Measurements from ENCODE around the gene BIRC6. TPM values are rescaled to one million over a fixed set of nuclear protein-coding genes. Genes with fewer than 3 reads are reported as not detected.

BIRC6 gene
- total RNA-seq, 1 experiment from 2014 or later = 79.0 TPM

GRCh38 chr2:32377928-32378327 lies 21.1 kb downstream of the BIRC6 start:
- Histone ChIP-seq H3K4me3 (no peak overlapping the region), H3K27me3 (ENCODE audit: insufficient read depth, low read depth) (no peaks in the 10 kb centered on the region), H3K4me1 (replicated peaks; ENCODE audit: insufficient read depth) (peaks cover 9% of the 10 kb centered on the region; the same call in 1 of the 2 replicates), H4K20me1 (ENCODE audit: insufficient read depth) (peaks cover 77% of the 10 kb centered on the region), H3F3A (ENCODE audit: insufficient read depth, low read depth) (peaks cover 19% of the 10 kb centered on the region; the same call in 1 of the 2 replicates), H3K9me2 (ENCODE audit: insufficient read depth) (no peaks in the 10 kb centered on the region), H3K27ac (no peak overlapping the region), H3K9me3 (ENCODE audit: insufficient read depth, low read depth) (no peaks in the 10 kb centered on the region), H3K36me3 (ENCODE audit: low read depth) (peaks cover 20% of the 10 kb centered on the region), H3K79me2 (ENCODE audit: low read depth) (peaks cover 86% of the 10 kb centered on the region), H2AFZ (no peak overlapping the region), H3K4me2 (no peak overlapping the region)
- no TSS peak for BruUV-seq (replicated peaks)
- TF ChIP-seq, protein P1, sequence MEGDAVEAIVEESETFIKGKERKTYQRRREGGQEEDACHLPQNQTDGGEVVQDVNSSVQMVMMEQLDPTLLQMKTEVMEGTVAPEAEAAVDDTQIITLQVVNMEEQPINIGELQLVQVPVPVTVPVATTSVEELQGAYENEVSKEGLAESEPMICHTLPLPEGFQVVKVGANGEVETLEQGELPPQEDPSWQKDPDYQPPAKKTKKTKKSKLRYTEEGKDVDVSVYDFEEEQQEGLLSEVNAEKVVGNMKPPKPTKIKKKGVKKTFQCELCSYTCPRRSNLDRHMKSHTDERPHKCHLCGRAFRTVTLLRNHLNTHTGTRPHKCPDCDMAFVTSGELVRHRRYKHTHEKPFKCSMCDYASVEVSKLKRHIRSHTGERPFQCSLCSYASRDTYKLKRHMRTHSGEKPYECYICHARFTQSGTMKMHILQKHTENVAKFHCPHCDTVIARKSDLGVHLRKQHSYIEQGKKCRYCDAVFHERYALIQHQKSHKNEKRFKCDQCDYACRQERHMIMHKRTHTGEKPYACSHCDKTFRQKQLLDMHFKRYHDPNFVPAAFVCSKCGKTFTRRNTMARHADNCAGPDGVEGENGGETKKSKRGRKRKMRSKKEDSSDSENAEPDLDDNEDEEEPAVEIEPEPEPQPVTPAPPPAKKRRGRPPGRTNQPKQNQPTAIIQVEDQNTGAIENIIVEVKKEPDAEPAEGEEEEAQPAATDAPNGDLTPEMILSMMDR (conservative IDR thresholded peaks at IDR 0.05) = no peak
- no peak for TF ChIP-seq EZH2 (IDR thresholded peaks at IDR 0.05; ENCODE audit: low read depth)
- intact Hi-C loops (cut with micrococcal nuclease; ENCODE audit: unreplicated experiment) = no loop called here
- DNase-seq = no peak
- ChIA-PET POLR2A (ENCODE audit: unreplicated experiment) (no interaction called here), CTCF (no interaction called here)

DNA sequence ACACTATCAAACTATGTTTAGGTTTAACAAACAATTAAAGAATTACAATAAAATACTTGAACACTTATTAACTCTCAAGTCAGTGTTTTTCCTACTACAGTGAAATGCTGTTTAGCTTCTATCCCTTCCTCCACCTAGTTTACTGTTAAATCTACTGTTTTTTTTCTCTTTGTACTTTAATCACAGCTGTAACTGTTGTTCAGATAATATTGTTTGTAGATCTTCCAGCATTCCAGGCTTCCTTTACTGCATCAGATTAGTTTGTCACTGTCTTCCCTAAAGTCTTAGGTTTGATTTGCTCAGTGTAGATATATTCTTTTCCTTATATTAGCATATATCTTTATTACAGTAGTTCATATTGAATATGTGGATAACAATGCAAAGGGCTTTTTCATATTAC lies 22.5 kb downstream of the BIRC6 start:
- POLR2A ChIA-PET (ENCODE audit: unreplicated experiment) = no interaction called here
- no peak for DNase-seq

GRCh38 chr2:32383858-32384257 lies 27.0 kb downstream of the BIRC6 start:
- H3K4me3 ChIP-seq = no peak overlapping the region
- H3K4me2 ChIP-seq = no peak overlapping the region
- no peaks in the 10 kb centered on the region for H3K9me3 ChIP-seq (ENCODE audit: insufficient read depth, low read depth)
- peaks cover 51% of the 10 kb centered on the region for H3K36me3 ChIP-seq (ENCODE audit: low read depth)
- no peaks in the 10 kb centered on the region for H3K27me3 ChIP-seq (ENCODE audit: insufficient read depth, low read depth)
- BruUV-seq (replicated peaks) = no TSS peak
- H3F3A ChIP-seq (ENCODE audit: insufficient read depth, low read depth) = peaks cover 4% of the 10 kb centered on the region
- no peaks in the 10 kb centered on the region for H3K4me1 ChIP-seq (replicated peaks; ENCODE audit: insufficient read depth)
- no peak for DNase-seq
- TF ChIP-seq EZH2 (IDR thresholded peaks at IDR 0.05; ENCODE audit: low read depth) = no peak
- TF ChIP-seq, protein P1 (conservative IDR thresholded peaks at IDR 0.05) = no peak
- CTCF ChIA-PET = no interaction called here
- H2AFZ ChIP-seq = no peak overlapping the region
- H3K79me2 ChIP-seq (ENCODE audit: low read depth) = peaks cover 76% of the 10 kb centered on the region
- no peaks in the 10 kb centered on the region for H3K9me2 ChIP-seq (ENCODE audit: insufficient read depth)
- intact Hi-C loops (cut with micrococcal nuclease; ENCODE audit: unreplicated experiment) = no loop called here
- peaks cover 41% of the 10 kb centered on the region for H4K20me1 ChIP-seq (ENCODE audit: insufficient read depth)
- H3K27ac ChIP-seq = no peak overlapping the region
- POLR2A ChIA-PET (ENCODE audit: unreplicated experiment) = interaction anchor here (0.6 kb wide), 1 partner anchor 219 kb away, joined by 3 read pairs; no protein-coding TSS in a partner anchor

More for the DNA sequence above, 22.5 kb downstream of the BIRC6 start:
- Histone ChIP-seq H3K27me3 (ENCODE audit: insufficient read depth, low read depth) (no peaks in the 10 kb centered on the region), H3K36me3 (ENCODE audit: low read depth) (peaks cover 30% of the 10 kb centered on the region), H3K9me3 (ENCODE audit: insufficient read depth, low read depth) (no peaks in the 10 kb centered on the region), H3K9me2 (ENCODE audit: insufficient read depth) (no peaks in the 10 kb centered on the region), H2AFZ (no peak overlapping the region), H3K4me3 (no peak overlapping the region), H3K4me2 (no peak overlapping the region), H3K4me1 (replicated peaks; ENCODE audit: insufficient read depth) (peaks cover 9% of the 10 kb centered on the region; the same call in 1 of the 2 replicates), H3K27ac (no peak overlapping the region; the same call in 1 of the 2 replicates), H3K79me2 (ENCODE audit: low read depth) (peaks cover 86% of the 10 kb centered on the region), H3F3A (ENCODE audit: insufficient read depth, low read depth) (peaks cover 19% of the 10 kb centered on the region; the same call in 1 of the 2 replicates), H4K20me1 (ENCODE audit: insufficient read depth) (peaks cover 65% of the 10 kb centered on the region)
- BruUV-seq (replicated peaks) = no TSS peak
- intact Hi-C loops (cut with micrococcal nuclease; ENCODE audit: unreplicated experiment) = no loop called here
- TF ChIP-seq EZH2 (IDR thresholded peaks at IDR 0.05; ENCODE audit: low read depth) = no peak
- TF ChIP-seq, protein P1 (conservative IDR thresholded peaks at IDR 0.05) = no peak
- CTCF ChIA-PET = no interaction called here

Data from PC-9 (cell line).